GM19239 (cell line): ENCODE data around the gene VAMP1.
"Not testable (repeated sequence)": the region's sequence is repeated elsewhere in the genome, so short reads cannot be mapped to it uniquely, and the experiment has no call there.

Experiments used
- DNase-seq: peaks from one replicate; pipeline ENCODE4 v3.0.0; 2011; ENCODE audit warnings: low spot score; ENCODE audit not compliant: insufficient read length
- FAIRE-seq: peaks from 2 replicates; lab custom pipeline; 2011; peaks lifted over from hg19 to GRCh38; lab: Jason Lieb, UNC

The VAMP1 gene

DNA sequence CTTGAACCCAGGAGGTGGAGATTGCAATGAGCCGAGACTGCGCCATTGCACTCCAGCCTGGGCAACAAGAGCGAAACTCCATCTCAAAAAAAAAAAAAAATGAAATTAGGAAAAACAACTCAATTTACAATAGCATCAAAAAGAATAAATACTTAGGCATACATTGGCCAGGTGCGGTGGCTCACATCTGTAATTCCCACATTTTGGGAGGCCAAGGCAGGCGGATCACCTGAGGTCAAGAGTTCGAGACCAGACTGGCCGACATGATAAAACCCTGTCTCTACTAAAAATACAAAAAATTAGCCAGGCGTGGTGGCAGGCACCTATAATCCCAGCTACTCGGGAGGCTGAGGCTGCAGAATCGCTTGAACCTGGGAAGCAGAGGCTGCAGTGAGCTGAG, 42.7 kb downstream of the VAMP1 start:
- FAIRE-seq, DNase-seq: not testable (repeated sequence)

DNA sequence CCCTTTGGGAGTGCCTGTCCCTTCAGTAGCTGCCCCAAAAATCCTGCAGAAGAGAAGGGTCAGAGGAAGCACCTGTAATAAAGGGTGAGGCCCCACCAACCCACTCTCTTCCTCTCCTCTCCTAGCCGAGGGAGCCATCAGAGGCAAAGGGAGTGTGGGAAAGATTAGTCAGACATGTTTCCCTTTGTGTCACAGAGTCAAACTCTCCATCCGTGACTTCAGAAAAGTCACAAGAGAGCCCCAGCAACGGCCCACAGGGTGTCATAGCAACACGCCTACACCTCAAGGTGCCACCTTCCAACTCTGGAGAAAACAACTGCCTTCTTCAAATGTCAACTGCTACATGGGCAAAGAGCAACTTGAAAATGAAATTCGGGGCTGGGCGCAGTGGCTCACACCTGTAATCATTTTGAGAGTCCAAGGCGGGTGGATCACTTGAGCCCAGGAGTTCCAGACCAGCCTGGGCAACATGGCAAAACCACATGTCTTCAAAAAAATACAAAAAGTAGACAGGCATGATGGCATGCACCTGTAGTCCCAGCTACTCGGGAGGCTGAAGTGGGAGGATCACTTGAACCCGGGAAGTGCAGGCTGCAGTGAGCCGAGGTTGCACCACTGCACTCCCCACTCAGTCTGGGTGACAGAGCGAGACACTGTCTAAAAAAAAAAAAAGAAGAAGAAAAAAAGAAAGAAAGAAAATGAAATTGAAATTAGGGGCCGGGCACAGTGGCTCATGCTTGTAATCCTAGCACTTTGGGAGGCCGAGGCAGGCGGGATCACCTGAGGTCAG, 43.4 kb downstream of the VAMP1 start:
- DNase-seq, result no peak
- peak; percentile 97 for FAIRE-seq

DNA sequence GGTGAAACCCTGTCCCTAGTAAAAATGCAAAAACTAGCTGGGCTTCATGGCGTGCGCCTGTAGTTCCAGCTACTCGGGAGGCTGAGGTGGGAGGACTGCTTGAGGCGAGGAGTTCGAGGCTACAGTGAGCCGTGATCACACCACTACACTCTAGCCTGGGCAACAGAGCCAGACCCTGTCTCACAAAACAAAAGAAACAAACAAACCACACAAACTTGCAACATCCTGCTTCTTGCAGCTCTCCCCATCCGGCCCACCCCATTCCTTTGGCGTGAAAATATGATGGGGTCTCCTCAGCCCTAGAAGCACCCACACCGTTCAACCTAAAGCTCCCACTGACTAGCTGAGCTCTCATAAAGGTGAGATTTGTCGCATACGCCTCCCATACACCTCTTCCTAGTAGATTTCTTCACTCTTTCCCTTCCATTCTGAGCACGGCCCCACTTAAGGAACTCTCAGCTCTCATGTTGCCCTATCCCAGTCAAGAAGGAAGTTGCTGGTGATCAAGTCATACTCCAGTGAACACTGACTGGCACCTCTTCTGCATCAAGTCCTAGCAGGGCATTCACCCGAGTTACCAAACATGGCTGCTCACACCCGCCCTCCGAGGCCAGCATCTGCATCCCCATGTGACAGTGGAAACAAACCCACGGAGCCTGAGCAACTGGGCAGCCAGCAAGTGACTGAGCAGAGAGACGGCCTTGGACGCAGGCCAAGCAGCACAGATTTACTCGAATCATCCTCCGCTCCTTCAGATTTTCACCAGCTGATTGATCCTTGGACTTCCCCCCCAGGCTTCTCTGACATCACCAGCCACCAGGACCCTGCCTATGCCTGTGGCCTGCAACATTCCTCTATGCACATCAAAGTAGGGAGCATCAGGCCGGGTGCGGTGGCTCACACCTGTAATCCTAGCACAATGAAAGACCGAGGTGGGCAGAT, 44.6 kb downstream of the VAMP1 start:
- peak; percentile 61 for FAIRE-seq
- no peak for DNase-seq

DNA sequence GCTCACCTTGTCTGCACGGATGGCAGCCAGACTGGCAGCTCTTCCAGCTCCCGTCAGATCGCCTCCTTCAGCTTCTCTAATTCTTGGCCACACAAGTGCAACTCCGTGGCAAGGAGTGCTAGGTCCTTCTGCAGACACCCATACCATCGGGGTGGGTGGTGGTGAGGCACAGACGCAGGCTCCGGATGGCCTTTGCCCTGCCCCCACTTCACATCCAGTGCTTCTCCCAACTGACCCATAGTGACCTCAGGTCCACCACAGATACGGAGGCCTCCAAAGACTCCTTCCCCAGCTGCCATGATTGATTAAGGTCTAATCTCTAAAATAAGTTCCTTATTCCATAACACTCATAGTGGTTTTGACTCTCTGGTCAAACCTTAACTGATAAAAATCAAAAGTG, 45.6 kb downstream of the VAMP1 start:
- no peak for FAIRE-seq
- no peak for DNase-seq

DNA sequence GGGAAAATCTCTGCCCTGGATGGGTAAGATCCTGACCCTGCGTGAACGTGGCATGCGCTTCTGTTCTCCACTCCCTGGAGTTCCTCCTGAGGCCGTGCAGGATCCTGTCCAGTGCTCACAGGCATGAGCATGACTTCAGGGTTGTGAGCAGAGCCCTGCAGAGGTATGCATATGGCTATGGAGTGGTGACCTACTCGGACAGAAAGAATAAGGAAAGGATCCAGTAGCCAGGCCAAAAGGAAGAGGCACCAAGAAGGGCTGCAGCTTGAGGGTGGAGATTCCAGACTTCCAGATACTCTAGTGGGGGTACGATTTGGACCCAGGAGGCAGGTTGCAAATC, 46.5 kb downstream of the VAMP1 start:
- DNase-seq (no peak), FAIRE-seq (no peak)

DNA sequence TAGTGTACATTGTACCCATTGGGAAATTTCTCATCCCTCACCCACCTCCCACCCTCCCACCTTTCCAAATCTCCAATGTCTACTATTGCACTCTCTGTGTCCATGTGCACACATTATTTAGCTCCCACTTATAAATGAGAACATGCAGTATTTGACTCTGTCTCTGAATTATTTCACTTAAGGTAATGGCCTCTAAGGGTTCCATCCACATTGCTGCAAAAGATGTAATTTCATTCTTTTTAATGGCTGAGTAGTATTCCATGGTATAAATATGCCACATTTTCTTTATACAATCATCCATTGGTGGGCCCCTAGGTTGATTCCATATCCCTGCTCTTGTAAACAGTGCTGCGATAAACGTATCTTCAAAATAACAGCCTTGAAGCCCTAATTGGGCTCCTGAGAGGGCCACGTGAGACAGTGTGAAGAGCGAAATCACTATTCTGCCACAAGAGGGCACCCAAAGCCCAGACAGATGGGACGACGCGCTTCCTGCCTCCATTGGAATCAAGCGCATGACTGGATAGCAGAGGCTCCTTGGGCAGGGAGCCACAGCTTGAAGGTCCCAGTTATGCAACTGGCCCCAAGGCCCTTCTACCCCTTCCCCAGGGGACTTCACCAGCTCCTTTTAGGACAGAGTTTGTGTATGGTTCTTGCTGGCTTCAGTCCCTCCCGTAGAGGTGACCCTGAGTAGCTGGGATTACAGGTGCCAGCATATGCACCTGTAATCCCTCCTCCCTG, 47.0 kb downstream of the VAMP1 start:
- DNase-seq (peak; percentile 69), FAIRE-seq (peak; percentile 99)

DNA sequence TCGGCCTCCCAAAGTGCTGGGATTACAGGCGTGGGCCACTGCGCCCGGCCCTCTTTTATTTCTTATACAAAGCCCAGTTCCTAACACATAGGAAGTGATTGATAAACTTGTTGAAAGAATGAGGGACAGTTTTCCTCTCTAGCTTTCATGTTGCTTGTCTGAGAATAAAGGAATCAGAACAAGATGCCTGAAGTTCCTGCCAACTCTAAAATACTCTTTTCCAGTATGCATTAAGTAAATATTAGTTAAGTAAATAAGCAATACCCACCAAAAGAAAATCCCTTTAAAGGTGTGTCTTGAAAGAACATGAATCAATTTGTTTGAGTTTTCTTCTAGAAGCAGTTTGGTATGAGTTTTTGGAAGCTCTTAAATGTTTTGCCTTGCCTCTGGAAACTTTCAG, 50.1 kb downstream of the VAMP1 start:
- DNase-seq (no peak), FAIRE-seq (no peak)

DNA sequence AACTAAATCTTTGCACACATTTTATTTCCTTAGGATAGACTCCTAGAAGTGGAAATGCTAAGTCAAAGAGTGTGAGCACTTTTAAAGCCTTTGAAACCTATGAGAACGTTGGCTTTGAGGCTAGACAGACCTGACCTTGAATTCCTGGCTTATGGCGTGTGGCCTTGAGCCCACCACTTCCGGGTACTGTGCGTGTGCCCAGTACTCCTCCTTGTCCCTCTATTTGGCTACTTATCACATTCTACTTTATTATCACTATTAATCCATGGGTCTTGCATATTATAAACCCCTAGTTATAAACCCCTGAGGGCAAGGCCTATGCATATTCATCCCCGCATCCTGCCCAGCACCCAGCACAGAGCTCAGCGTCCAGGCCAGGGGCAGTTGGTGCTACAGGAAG, 51.7 kb downstream of the VAMP1 start:
- no peak for DNase-seq
- no peak for FAIRE-seq

DNA sequence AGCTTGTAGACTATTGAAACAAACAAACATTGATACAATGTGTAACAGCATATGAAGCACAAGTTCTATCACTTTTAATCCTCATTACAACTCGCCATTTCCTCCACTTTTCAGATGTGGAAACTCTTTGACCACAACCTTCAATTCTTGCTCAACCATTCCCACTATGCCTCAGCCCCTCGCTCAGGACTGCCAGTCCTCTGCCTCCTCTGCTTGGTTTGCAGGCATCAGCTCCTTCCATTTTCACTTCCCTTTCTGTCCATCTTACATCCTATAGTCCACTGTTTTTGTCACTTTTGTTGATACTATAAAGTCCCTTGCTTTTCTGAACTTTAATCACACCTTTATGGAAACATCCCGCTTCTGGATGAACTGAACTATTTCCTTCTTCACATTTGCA, 53.9 kb downstream of the VAMP1 start:
- peak; percentile 82 for FAIRE-seq
- DNase-seq, result no peak
